BLaER1 treated with 17β-estradiol and CSF1 and Interleukin-3, amounts not matched to agents 10 nM and 100 nM (cell line): ENCODE data around the gene MITF.
A peak's percentile ranks its signal among the peaks of the same experiment; 100 is the strongest.

Experiments used
- H3K27ac ChIP-seq, 11 experiments: shearing (Covaris generic); formaldehyde crosslinking; 2 replicates each; pipeline ENCODE4 v1.8.1; 2022
- H3K27me3 ChIP-seq, 11 experiments: shearing (Covaris generic); formaldehyde crosslinking; 2 replicates each; pipeline ENCODE4 v1.8.1; 2022
- H3K36me3 ChIP-seq, 11 experiments: shearing (Covaris generic); formaldehyde crosslinking; 2 replicates each; pipeline ENCODE4 v1.8.1; 2022
- H3K4me1 ChIP-seq, 10 experiments: shearing (Covaris generic); formaldehyde crosslinking; 2 replicates each; pipeline ENCODE4 v1.8.1; 2022
- H3K4me2 ChIP-seq, 11 experiments: shearing (Covaris generic); formaldehyde crosslinking; 2 replicates each; pipeline ENCODE4 v1.8.1; 2022
- H3K4me3 ChIP-seq, 10 experiments: shearing (Covaris generic); formaldehyde crosslinking; 2 replicates each; pipeline ENCODE4 v1.8.1; 2022
- H3K9ac ChIP-seq, 11 experiments: shearing (Covaris generic); formaldehyde crosslinking; 2 replicates each; pipeline ENCODE4 v1.8.1; 2022
- H3K9me3 ChIP-seq, 11 experiments: shearing (Covaris generic); formaldehyde crosslinking; replicated peaks in 1 of 11; 2 replicates each; pipeline ENCODE4 v1.8.1; 2022
- H4K20me1 ChIP-seq, 11 experiments: shearing (Covaris generic); formaldehyde crosslinking; 2 replicates each; pipeline ENCODE4 v1.8.1; 2022
- Cebpa-rat ChIP-seq, 11 experiments: shearing (Covaris generic); IDR thresholded peaks; 2 replicates each; pipeline ENCODE4 v1.8.1; 2022

MITF gene

DNA sequence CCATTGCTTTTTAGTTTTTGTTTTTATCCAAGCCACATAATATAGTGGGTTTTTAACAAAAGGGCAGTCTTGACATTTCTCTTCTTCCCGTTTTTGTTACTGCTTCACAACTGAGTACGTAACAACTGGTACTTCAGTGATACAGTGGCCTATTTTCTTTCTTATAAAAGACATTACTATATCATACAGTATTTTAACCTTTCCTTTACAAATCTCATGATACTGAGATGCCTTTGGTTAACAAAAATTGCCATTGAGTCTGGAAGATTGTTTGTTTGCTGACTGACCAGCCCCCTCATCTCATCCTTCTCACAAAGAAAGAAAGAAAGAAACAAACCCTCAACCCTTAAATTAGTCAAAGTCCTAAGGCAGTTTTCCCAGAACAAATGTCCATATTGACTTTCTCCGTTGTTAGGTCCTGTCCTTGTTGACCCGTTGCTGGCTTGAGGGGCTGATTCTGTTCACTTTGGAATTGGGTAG is 183.3 kb downstream of the MITF start:
- Histone ChIP-seq H3K4me1 (no peaks in the 10 kb centered on the region), H3K4me3 (no peak overlapping the region), H3K9me3 (no peaks in the 10 kb centered on the region), H3K27me3 (no peaks in the 10 kb centered on the region; a peak in 1 of 22 replicates), H4K20me1 (peaks cover 0 to 98% (median 0%) of the 10 kb centered on the region in 11 experiments; a peak in 5 of 22 replicates), H3K9ac (no peak overlapping the region), H3K36me3 (0 out of 22 replicates have a peak, but pooled peaks cover 0 to 8% (median 0%) of the 10 kb centered on the region in 11 experiments), H3K27ac (no peak overlapping the region), H3K4me2 (no peak overlapping the region)
- no peak for TF ChIP-seq Cebpa-rat (IDR thresholded peaks at IDR 0.05)

DNA sequence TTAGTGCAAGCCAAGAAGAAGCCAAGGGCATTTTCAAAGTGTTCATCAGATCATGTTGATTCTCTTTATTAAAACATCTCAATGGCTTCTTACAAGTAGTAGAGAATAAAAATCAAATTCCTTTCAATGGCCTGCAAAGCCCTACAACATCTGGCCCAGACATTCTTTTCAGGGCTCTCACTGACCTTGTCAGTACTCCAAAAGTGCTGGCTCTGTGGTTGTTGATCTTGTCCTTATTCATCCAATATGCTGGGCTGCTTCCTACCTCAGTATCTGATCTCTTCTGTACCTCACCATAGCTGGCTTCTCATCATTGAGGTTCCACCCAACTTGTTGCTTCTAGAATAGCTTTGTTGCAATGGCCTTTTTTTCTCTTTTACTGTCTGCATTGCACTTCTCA is 186.2 kb downstream of the MITF start:
- Histone ChIP-seq H3K36me3 (peaks cover 0 to 16% (median 0%) of the 10 kb centered on the region in 11 experiments; a peak in 1 of 22 replicates), H3K9me3 (no peaks in the 10 kb centered on the region), H3K4me1 (no peaks in the 10 kb centered on the region), H3K4me2 (no peak overlapping the region), H3K27me3 (no peaks in the 10 kb centered on the region), H3K27ac (no peak overlapping the region), H3K4me3 (no peak overlapping the region), H4K20me1 (peaks cover 0 to 99% (median 0%) of the 10 kb centered on the region in 11 experiments; a peak in 6 of 22 replicates), H3K9ac (no peak overlapping the region)
- no peak for TF ChIP-seq Cebpa-rat (IDR thresholded peaks at IDR 0.05)

DNA sequence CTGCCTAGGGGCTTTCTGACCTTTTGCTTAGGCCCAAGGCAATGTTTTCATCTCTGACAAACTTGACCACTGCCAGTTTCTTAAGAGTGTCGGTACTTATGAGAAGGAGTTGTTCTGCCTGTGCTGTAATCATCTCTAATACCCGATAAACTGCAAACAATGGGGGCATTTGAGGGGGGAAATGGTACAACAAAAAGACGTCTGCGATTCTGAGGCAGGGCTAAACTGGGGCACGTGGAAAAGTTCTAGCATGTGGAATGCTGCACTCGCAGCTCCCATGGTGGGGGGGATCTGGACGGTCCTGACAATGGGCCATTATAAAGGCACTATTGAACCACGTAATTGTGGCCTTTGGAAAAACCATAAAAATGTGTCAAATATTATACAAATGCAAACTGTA is 187.1 kb downstream of the MITF start:
- Histone ChIP-seq H4K20me1 (peaks cover 0 to 99% (median 0%) of the 10 kb centered on the region in 11 experiments; a peak in 6 of 22 replicates), H3K9ac (no peak overlapping the region), H3K4me1 (peaks cover 0 to 2% (median 0%) of the 10 kb centered on the region in 10 experiments; a peak in 1 of 20 replicates), H3K27me3 (no peaks in the 10 kb centered on the region), H3K9me3 (no peaks in the 10 kb centered on the region), H3K4me2 (no peak overlapping the region), H3K36me3 (peaks cover 0 to 17% (median 0%) of the 10 kb centered on the region in 11 experiments; a peak in 1 of 22 replicates), H3K27ac (no peak overlapping the region), H3K4me3 (no peak overlapping the region)
- TF ChIP-seq Cebpa-rat (IDR thresholded peaks at IDR 0.05), result no peak

DNA sequence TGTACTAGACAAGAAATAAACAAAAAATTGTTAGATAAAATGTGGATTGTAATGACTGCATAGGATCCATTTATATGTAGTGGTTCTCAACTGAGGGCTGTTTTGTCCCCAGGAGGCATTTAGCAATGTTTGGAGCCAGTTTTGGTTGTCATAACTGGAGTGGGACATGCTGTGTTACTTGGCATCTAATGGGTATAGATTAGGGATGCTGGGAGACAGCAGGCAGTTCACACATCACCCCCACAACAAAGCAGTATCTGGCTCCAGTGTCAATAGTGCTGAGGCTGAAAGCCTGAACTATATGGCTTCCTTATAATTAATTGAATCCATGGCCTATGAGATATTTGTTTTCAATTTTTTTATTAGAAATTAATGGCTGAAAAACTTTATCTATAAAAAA is 188.3 kb downstream of the MITF start:
- Histone ChIP-seq H3K9ac (no peak overlapping the region), H3K4me1 (peaks cover 0 to 11% (median 0%) of the 10 kb centered on the region in 10 experiments; a peak in 4 of 20 replicates), H4K20me1 (peaks cover 0 to 100% (median 0%) of the 10 kb centered on the region in 11 experiments; a peak in 6 of 22 replicates), H3K4me3 (no peak overlapping the region), H3K36me3 (peaks cover 0 to 9% (median 0%) of the 10 kb centered on the region in 11 experiments; a peak in 1 of 22 replicates), H3K27ac (no peak overlapping the region), H3K9me3 (no peaks in the 10 kb centered on the region), H3K27me3 (no peaks in the 10 kb centered on the region), H3K4me2 (no peak overlapping the region)
- no peak for TF ChIP-seq Cebpa-rat (IDR thresholded peaks at IDR 0.05)

DNA sequence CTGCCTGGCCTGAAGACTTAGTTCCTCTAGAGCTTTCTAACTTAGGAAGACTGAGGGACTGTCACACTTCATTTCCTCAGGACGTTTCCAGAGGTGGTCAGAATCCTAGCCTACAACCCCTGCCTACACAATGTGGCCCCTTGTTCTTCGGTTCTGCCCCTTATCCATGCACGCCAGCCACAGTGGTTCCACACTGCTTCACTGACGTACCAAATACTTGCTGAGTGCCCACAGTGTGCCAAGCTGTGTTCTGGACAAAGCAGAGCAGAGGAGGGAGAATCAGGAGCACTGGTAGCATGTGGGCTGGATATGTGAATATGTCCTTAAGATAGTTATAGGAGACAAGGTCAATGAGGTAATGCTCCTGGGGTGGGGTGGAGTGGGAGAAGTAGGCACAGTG is 189.8 kb downstream of the MITF start:
- H3K4me2 ChIP-seq, result no peak overlapping the region
- H3K36me3 ChIP-seq, result peaks cover 0 to 9% (median 0%) of the 10 kb centered on the region in 11 experiments; a peak in 1 of 22 replicates
- peaks cover 0 to 12% (median 0%) of the 10 kb centered on the region in 10 experiments; a peak in 4 of 20 replicates for H3K4me1 ChIP-seq
- no peak overlapping the region for H3K9ac ChIP-seq
- TF ChIP-seq Cebpa-rat (IDR thresholded peaks at IDR 0.05), result no peak
- H3K27me3 ChIP-seq, result no peaks in the 10 kb centered on the region
- no peak overlapping the region for H3K4me3 ChIP-seq
- H3K27ac ChIP-seq, result no peak overlapping the region
- peaks cover 0 to 100% (median 0%) of the 10 kb centered on the region in 11 experiments; a peak in 6 of 22 replicates for H4K20me1 ChIP-seq
- no peaks in the 10 kb centered on the region for H3K9me3 ChIP-seq

DNA sequence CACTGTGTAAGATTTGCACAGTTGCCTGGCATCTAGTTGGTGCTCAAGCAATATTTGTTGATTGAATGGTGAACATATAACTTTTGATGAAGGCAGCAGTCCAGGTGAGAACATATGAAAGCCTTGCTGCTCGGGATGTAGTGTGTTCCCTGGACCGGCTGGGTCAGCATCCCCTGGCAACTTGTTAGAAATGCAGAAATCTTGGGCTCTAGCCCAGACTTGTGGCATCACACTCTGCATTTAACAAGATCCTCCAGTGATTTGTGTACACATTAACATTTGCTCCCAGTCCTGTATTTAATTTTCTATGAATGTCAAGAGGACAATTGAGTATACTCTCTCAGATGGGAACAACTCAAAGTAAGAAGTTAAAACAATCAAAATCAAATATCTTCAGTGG is 191.3 kb downstream of the MITF start:
- Histone ChIP-seq H3K4me3 (no peak overlapping the region), H3K36me3 (peaks cover 0 to 9% (median 0%) of the 10 kb centered on the region in 11 experiments; a peak in 1 of 22 replicates), H3K9me3 (no peaks in the 10 kb centered on the region), H3K4me1 (peaks cover 0 to 12% (median 0%) of the 10 kb centered on the region in 10 experiments; a peak in 4 of 20 replicates), H3K9ac (no peak overlapping the region), H3K27ac (no peak overlapping the region), H3K4me2 (no peak overlapping the region), H3K27me3 (no peaks in the 10 kb centered on the region), H4K20me1 (peaks cover 0 to 100% (median 0%) of the 10 kb centered on the region in 11 experiments; a peak in 6 of 22 replicates)
- no peak for TF ChIP-seq Cebpa-rat (IDR thresholded peaks at IDR 0.05)

DNA sequence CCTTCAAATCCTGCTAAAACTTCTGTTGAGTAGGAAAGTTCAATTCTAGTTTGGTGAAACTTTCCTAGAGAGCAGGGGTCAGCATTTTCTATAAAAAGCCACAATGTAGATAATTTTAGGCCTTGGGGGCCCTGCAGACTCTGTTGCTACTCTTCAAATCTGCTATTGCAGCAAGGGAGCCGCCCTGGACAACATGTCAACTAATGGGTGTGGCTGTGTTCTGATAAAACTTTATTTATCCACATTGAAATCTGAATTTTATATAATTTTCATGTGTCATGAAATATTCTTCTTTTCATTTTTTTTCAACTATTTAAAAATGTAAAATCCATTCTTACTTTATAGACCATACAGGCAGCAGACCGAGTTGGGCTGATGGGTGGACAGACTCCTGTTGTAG is 192.8 kb downstream of the MITF start:
- Histone ChIP-seq H3K4me1 (peaks cover 0 to 12% (median 0%) of the 10 kb centered on the region in 10 experiments; a peak in 4 of 20 replicates), H3K36me3 (peaks cover 0 to 9% (median 0%) of the 10 kb centered on the region in 11 experiments; a peak in 2 of 22 replicates), H3K4me2 (peak overlapping the region in 1 of 11 experiments; percentile 7; a peak in 2 of 22 replicates), H3K27me3 (no peaks in the 10 kb centered on the region), H3K4me3 (no peak overlapping the region), H3K9me3 (no peaks in the 10 kb centered on the region), H3K9ac (no peak overlapping the region), H4K20me1 (peaks cover 0 to 100% (median 0%) of the 10 kb centered on the region in 11 experiments; a peak in 6 of 22 replicates), H3K27ac (no peak overlapping the region)
- no peak for TF ChIP-seq Cebpa-rat (IDR thresholded peaks at IDR 0.05)

DNA sequence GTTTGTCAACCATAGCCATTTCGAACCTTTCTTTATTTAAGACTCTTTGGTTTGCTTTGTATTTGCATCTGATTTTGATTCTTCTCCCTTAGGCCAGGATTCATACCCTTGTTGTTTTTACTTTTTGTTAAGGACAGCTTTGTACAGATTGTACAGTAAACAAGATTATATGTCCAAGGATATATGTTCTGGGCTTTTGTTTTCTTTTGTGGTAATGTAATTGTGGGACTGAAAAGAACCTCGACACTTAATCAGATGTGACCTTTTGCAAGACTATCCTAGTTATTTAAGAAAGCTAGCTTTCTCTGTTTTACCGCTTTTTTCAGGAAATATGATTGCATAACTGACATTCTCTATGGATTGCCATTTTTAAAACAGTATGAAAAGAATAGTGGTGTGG is 193.2 kb downstream of the MITF start:
- Histone ChIP-seq H4K20me1 (peaks cover 0 to 100% (median 0%) of the 10 kb centered on the region in 11 experiments; a peak in 6 of 22 replicates), H3K9ac (no peak overlapping the region), H3K4me3 (no peak overlapping the region), H3K27me3 (no peaks in the 10 kb centered on the region), H3K9me3 (no peaks in the 10 kb centered on the region), H3K27ac (no peak overlapping the region), H3K4me1 (peaks cover 0 to 12% (median 0%) of the 10 kb centered on the region in 10 experiments; a peak in 4 of 20 replicates), H3K36me3 (peaks cover 0 to 11% (median 0%) of the 10 kb centered on the region in 11 experiments; a peak in 3 of 22 replicates), H3K4me2 (peak overlapping the region in 1 of 11 experiments; percentile 7; a peak in 1 of 22 replicates)
- no peak for TF ChIP-seq Cebpa-rat (IDR thresholded peaks at IDR 0.05)

DNA sequence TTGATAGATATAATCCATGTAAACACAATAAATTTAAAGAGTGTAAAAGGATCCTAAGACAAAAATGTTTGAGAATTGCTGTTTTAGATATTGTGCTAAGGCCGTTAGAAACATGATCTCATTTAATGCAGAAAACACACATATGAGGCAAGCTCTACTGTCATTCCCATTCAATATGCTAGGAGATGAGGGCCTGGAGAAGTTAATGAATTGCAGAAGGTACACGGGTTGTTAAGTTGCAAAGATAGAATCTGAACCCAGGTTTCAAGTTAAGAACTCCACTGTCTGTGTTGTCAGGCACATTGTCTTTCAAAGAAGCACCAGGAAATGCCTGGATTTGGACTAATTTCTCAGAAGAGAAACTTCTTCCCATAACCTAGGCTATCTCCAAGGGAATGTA is 195.1 kb downstream of the MITF start:
- Histone ChIP-seq H3K4me1 (peaks cover 0 to 12% (median 0%) of the 10 kb centered on the region in 10 experiments; a peak in 4 of 20 replicates), H4K20me1 (peaks cover 0 to 94% (median 0%) of the 10 kb centered on the region in 11 experiments; a peak in 6 of 22 replicates), H3K9ac (no peak overlapping the region), H3K36me3 (peaks cover 0 to 28% (median 0%) of the 10 kb centered on the region in 11 experiments; a peak in 4 of 22 replicates), H3K4me2 (no peak overlapping the region), H3K27me3 (no peaks in the 10 kb centered on the region), H3K4me3 (no peak overlapping the region), H3K9me3 (no peaks in the 10 kb centered on the region), H3K27ac (no peak overlapping the region)
- no peak for TF ChIP-seq Cebpa-rat (IDR thresholded peaks at IDR 0.05)
